Activated naive CD8-positive, alpha-beta T cell treated with anti-CD3 and anti-CD28 coated beads, Interleukin-2, amount 50 U/mL, for 16 hours (primary cell): Measurements from ENCODE around the gene IFRD2.
"Not testable (repeated sequence)": the region's sequence is repeated elsewhere in the genome, so short reads cannot be mapped to it uniquely, and the experiment has no call there.

Source experiments
- DNase-seq: peaks from one replicate; pipeline ENCODE4 v3.0.0-alpha.2; 2020; ENCODE audit warnings: low read depth, low spot score

The IFRD2 gene

DNA sequence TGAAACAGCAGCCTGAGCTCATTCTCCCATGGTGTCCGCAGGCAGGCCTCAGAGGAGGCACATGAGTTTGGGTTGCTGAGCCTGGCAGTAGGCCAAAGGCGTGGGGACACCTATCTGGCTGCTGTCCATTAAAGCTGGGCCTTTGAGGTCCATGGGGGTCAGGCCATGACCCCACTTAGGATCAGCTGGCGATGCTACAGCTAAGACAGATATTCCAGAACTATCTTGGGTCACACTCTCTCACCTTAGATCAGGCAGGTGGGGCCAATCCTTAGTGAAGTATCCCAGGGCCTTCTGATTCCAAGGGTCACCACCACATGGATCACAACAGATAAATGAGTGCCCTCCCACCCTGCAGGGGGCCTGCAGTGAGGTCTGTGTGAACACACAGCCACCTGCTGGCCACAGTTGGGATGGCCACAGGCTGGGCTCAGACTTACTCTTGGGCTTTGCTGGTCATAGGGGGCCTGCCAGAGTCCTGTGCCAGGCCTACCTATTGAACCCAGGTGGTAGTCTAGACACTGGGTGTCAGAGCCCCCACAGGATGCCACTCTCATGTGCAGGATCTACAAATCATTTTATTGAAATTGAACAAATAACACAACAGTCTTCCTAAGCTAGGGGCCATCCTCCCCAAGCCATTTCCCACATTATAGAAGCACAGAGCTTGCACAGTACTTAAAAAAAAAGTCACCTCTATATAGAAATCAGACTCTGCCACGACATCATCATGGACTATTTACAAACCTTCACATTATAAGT, 32.3 kb upstream of the IFRD2 start:
- DNase-seq: peak; percentile 40

GRCh38 chr3:50323614-50324199, 31.5 kb upstream of the IFRD2 start:
- no peak for DNase-seq

DNA sequence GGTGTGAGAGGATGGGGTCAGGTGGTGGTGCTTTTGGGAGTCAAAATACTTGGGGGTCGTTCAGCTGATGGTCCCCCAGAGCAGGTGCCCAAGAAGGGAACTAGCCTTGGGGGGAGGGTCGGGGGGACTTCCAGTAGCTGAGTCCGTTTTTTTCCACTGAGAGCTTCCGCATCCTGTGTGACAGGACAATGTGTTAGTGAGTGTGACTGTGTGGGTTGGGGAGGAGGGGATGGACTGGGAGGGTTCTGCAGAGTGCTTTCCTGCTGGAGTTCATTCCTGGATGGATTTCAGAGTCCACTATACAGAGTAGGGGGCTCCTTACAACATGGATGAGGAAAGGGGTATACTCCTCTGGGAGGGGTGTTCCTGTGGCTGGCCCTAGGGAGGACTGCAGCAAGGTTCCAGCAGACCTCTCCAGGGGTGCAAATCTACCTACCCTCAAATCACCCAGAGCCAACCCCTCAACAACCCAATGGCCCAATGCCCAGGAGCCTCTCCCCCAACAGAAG, 30.9 kb upstream of the IFRD2 start:
- DNase-seq: no peak

- no peak for DNase-seq
Observed at GRCh38 chr3:50322386-50323091, 30.3 kb upstream of the IFRD2 start, which contains the start of gene HYAL2. TSS of gene HYAL2 (minus strand) at chr3:50322745. CDS start at chr3:50320489, 2,256 bp downstream.

- no peak for DNase-seq
Observed at GRCh38 chr3:50322115-50322385, 29.8 kb upstream of the IFRD2 start.

- DNase-seq: peak; percentile 57
Observed at GRCh38 chr3:50321336-50322114, 29.3 kb upstream of the IFRD2 start.

- no peak for DNase-seq
Observed at GRCh38 chr3:50320853-50321335, 28.7 kb upstream of the IFRD2 start.

DNA sequence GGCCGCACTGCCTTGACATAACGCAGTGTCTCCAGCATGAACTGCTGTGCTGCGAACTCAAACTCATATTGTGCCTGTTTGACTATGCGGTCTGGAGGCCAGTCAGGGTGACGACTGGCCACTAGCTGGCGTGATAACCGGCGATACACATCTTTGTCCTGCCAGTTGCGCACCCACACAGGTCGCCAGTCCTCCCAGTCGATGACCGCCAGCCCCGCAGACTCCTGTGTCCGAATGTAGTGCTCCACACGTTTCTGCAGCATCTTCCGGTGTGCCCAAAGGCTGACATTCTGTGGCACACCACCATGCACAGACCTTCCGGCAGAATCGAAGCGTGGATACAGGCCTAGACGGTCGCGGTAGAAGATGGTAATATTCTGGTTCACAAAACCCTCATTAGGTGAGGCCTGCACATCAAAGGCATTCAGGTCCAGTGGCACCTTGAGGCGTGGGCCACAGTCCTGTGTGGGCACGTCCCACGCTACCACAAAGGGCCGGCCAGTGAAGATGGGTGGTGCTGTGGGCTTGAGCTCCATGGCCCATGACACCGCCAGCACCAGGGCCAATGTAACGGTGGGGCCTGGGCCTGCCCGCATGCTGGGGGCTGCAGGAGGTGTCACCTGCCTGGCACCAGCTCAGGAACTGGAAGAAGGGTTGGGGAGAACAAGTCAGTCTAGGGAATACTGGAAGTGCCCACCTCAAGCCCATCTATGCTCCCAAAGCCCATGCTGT, 27.8 kb upstream of the IFRD2 start:
- no peak for DNase-seq

DNA sequence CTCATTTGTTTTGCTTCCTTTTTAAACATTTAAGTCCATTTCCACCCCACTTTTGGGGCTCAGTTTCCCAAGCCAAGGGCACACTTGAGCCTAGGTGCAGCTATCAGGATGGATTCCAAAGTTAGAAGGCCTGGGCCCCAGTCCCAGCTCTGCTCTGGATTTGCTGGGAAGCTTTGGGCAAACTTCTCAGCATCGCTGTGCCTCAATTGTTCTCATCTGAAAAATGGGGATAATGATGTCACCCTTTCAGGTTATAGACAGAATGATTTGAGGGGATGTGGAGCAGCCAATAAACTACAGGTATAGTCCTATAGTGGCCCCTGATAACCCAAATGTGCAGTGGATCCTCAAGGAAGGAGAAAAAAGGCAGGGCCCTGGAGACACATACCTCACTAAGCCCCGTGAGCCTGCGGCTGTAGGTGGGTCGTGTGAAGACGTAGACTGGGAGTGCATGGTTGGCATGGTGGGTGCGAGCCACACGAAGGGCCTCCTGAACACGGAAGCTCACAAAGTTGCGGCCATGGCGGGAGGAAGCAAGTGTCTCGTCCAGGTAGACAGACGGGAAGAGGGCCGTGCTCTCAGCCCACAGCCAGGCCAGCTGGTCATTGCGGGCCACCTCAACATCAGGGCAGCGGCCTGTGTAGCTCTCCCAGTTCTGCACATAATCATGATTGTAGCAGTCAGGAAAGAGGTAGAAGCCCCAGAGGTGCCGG, 27.1 kb upstream of the IFRD2 start:
- DNase-seq: no peak

- DNase-seq: no peak
Observed at GRCh38 chr3:50318615-50319014, 26.4 kb upstream of the IFRD2 start.

DNA sequence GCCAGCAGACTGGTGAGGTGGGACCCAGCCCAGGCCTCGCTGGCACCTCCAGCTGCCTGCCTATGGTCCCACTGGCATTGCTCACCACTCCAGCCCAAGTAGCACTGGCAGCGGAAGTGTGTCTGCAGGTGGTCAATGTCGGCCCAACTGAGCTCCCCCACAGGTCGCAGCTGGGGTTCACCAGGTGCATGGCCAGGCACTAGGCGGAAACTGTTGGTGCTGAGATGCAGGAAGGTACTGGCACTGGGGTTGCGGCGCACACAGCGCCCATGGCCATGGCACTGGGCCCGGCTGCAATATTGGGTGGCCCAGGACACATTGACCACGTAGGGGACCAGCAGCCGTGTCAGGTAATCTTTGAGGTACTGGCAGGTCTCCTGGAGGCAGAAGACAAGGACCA, 25.9 kb upstream of the IFRD2 start:
- no peak for DNase-seq

DNA sequence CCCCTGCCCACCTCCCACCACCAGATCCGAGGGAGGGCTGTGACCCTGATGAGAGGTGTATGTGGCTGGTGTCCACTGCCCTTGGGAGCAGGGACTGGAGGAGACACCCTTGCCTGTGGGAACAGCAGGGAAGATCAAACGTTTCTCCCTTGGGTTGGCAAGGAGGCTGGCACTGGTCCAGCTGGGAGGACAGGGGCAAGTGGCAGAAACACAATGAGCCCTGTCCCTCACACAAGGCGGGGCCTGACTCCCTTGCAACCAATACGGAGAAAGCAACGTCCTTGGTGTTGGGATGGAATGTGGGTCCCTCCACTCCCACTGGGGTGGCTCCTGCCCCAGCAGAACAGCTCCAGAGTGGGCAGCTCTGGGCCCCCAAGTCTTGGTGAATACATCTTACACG, 25.1 kb upstream of the IFRD2 start:
- no peak for DNase-seq

- peak; percentile 21 for DNase-seq
Observed at GRCh38 chr3:50316657-50317242, 24.5 kb upstream of the IFRD2 start.

DNA sequence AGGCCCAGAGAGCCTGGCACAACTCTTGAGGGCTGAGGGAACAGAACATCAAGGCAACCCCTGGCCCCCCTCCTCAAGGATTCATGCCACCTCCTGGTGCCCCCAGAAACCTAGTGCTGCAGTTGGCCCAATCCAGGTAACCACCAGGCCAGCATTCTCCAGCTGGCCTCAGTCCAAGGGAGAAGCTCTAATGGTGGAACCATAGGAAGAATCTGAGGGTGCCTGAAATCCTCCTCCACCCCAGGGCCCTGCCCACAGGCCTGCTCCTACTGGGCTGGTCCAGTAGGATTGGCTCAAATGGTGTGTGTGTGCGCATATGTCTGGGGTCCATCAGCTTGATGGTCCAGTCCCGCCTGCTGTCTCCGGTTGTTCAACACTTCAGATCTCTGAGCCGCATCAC, 22.6 kb upstream of the IFRD2 start:
- DNase-seq: no peak

DNA sequence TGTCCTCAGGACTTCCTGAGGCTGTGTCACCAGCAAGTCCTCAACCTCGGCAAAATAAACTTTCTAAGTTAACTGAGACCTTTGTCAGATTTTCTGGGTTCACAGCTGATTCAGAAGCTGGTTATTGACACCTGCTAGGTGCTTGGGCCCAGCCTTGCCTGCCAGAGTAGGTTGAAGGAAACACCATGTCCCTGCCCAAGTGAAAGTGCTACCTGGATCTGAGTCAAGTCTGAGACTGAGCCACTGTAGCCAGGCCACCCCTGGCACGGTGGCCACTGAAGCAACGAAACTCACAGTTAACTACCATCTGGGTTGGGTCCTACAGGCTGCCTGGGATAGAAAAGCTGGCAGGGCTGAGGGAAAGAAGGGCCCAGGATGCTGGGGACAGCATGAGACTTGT, 22.1 kb upstream of the IFRD2 start:
- DNase-seq: no peak

DNA sequence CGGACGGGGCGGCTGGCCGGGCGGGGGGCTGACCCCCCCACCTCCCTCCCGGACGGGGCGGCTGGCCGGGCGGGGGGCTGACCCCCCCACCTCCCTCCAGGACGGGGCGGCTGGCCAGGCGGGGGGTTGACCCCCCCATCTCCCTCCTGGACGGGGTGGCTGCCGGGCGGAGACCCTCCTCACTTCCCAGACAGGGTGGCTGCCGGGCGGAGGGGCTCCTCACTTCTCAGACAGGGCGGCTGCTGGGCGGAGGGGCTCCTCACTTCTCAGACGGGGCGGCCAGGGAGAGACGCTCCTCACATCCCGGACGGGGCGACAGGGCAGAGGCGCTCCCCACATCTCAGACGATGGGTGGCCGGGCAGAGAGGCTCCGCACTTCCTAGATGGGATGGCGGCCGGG, 19.8 kb upstream of the IFRD2 start:
- DNase-seq: not testable (repeated sequence)

- DNase-seq: no peak
Observed at GRCh38 chr3:50304601-50305000, 12.4 kb upstream of the IFRD2 start.

DNA sequence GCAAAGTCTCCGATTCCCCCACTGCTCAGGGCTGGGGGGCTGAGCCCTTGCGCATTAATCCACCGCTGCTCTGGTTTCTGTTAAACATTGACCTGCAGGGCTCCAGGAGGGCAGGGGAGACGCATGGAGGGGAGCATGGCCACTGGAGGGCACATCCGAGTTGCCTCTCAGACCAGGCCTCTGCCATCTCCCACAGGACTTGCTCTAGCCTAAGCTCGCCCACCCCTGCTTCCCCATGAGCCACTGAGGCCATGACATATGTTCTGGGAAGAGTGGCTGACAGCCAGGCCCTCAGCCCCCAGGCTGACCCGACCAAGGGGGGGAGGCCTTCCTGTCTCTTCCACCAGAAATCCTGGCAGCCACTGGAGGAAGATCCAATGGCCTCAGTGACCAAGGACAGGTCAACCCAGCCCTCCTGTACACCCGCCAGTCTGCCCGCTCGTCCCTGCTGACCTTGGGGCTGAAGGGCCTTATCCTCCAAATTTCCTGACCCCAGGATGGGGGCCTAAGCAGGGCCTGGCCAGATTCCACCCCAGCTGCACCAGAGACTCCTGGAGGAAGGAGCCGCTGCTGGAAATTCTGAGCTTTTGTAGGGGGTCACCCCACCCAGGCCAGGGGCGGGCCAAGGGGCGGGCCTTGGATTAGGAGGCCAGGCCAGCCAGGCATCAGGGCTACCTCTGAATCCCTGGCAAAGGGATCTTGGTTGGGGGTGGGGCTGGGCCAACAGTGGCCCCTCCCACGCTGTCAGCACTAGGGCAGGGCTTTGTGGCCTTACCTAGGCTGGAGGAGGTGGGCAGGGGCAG, 11.0 kb upstream of the IFRD2 start, which contains the start of gene HYAL1:
Gene HYAL1 (minus strand): TSS at position 562 of the 803 bp plus-strand sequence. CDS start 618 bp downstream, outside the sequence.
- DNase-seq: no peak
